ENCODE data around the gene TMEM200B.
"Not testable (repeated sequence)": the region's sequence is repeated elsewhere in the genome, so short reads cannot be mapped to it uniquely, and the experiment has no call there.

The TMEM200B gene

GRCh38 chr1:29105822-29106221, 17.9 kb downstream of the TMEM200B start:
- DNase-seq: no peak

GRCh38 chr1:29100487-29100886, 23.2 kb downstream of the TMEM200B start:
- no peak for DNase-seq

- DNase-seq: no peak
Observed at GRCh38 chr1:29099286-29099685, 24.4 kb downstream of the TMEM200B start.

- DNase-seq: no peak
Observed at GRCh38 chr1:29096231-29096886, 27.3 kb downstream of the TMEM200B start.

- DNase-seq: no peak
Observed at GRCh38 chr1:29094954-29095353, 28.7 kb downstream of the TMEM200B start.

GRCh38 chr1:29094433-29094832, 29.3 kb downstream of the TMEM200B start:
- no peak for DNase-seq

- not testable (repeated sequence) for DNase-seq
Observed at GRCh38 chr1:29092704-29093103, 31.0 kb downstream of the TMEM200B start.

GRCh38 chr1:29090937-29091618, 32.6 kb downstream of the TMEM200B start:
- no peak for DNase-seq

GRCh38 chr1:29084196-29084521, 39.5 kb downstream of the TMEM200B start:
- no peak for DNase-seq

- no peak for DNase-seq
Observed at GRCh38 chr1:29083317-29084195, 40.1 kb downstream of the TMEM200B start.

- DNase-seq: no peak
Observed at GRCh38 chr1:29082519-29082918, 41.2 kb downstream of the TMEM200B start.

- DNase-seq: no peak
Observed at GRCh38 chr1:29081201-29081600, 42.5 kb downstream of the TMEM200B start.

GRCh38 chr1:29079916-29080629, 43.6 kb downstream of the TMEM200B start:
- DNase-seq: not testable (repeated sequence)

- no peak for DNase-seq
Observed at GRCh38 chr1:29077155-29077554, 46.5 kb downstream of the TMEM200B start.

Data from SHP77 treated with DMSO at 0.1 percent for 48 hours (cell line).